ENCODE data around the gene FMN1. TPM values are rescaled to one million over a fixed set of nuclear protein-coding genes. Genes with fewer than 3 reads are reported as not detected.

Gene FMN1
- total RNA-seq, 1 experiment from 2014 or later: 4.5 TPM

DNA sequence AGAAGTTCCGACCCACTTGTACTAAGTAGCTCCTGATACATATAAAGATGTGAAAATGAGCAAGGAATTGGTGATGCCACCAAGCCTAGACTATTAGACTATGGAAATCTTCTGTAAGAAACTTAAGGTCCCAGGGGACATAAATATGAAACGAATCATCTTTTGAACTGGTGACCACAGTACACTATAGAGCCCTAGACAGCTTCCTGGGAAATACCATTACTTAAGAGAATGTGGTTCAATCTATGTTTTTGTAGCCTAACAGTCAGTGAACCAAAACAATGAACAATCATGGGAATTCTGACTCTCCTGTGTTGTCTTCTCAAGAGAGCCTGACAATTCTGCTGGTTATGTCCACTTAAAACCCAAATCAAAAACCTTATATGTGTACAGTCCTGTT, 285.1 kb downstream of the FMN1 start:
- ChIA-PET POLR2A (no interaction called here), CTCF (interaction anchor here (0.9 to 2.0 kb wide), 5 partner anchors 11 to 260 kb away, joined by 3 to 8 read pairs (median 5); no protein-coding TSS in a partner anchor)
- DNase-seq (ENCODE audit: low spot score): no peak
- Mint-ChIP-seq H3K9me3 (no peaks in the 10 kb centered on the region), H3K4me3 (no peak overlapping the region), H3K27me3 (ENCODE audit: low read depth) (no peaks in the 10 kb centered on the region), H3K36me3 (no peaks in the 10 kb centered on the region), H3K27ac (no peak overlapping the region), H3K4me1 (peaks cover 14% of the 10 kb centered on the region)
- ATAC-seq: no peak
- no peak for TF ChIP-seq TEAD1 (CRISPR knock-in tag; IDR thresholded peaks at IDR 0.05)
- no peak for TF ChIP-seq OVOL2 (CRISPR knock-in tag; IDR thresholded peaks at IDR 0.05; ENCODE audit: borderline replicate concordance)
- TF ChIP-seq ZNF263 (CRISPR knock-in tag; IDR thresholded peaks at IDR 0.05; ENCODE audit: low read depth): no peak
- TF ChIP-seq TP53 (CRISPR knock-in tag; IDR thresholded peaks at IDR 0.05): no peak
- TF ChIP-seq, protein P1, sequence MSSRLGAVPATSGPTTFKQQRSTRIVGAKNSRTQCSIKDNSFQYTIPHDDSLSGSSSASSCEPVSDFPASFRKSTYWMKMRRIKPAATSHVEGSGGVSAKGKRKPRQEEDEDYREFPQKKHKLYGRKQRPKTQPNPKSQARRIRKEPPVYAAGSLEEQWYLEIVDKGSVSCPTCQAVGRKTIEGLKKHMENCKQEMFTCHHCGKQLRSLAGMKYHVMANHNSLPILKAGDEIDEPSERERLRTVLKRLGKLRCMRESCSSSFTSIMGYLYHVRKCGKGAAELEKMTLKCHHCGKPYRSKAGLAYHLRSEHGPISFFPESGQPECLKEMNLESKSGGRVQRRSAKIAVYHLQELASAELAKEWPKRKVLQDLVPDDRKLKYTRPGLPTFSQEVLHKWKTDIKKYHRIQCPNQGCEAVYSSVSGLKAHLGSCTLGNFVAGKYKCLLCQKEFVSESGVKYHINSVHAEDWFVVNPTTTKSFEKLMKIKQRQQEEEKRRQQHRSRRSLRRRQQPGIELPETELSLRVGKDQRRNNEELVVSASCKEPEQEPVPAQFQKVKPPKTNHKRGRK (CRISPR knock-in tag; IDR thresholded peaks at IDR 0.05; ENCODE audit: borderline replicate concordance): no peak
- no peak for TF ChIP-seq GABPB1 (CRISPR knock-in tag; IDR thresholded peaks at IDR 0.05)
- TF ChIP-seq FOXP1 (CRISPR knock-in tag; IDR thresholded peaks at IDR 0.05; ENCODE audit: borderline replicate concordance): no peak
- TF ChIP-seq ZNF317 (CRISPR knock-in tag; IDR thresholded peaks at IDR 0.05; ENCODE audit: borderline replicate concordance, low read depth): no peak
- TF ChIP-seq, protein P2, sequence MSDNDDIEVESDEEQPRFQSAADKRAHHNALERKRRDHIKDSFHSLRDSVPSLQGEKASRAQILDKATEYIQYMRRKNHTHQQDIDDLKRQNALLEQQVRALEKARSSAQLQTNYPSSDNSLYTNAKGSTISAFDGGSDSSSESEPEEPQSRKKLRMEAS (CRISPR knock-in tag; IDR thresholded peaks at IDR 0.05): no peak
- TF ChIP-seq, protein P3, sequence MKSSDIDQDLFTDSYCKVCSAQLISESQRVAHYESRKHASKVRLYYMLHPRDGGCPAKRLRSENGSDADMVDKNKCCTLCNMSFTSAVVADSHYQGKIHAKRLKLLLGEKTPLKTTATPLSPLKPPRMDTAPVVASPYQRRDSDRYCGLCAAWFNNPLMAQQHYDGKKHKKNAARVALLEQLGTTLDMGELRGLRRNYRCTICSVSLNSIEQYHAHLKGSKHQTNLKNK (CRISPR knock-in tag; IDR thresholded peaks at IDR 0.05): no peak
- TF ChIP-seq ESRRA (CRISPR knock-in tag; IDR thresholded peaks at IDR 0.05; ENCODE audit: borderline replicate concordance): no peak
- no peak for TF ChIP-seq SP1 (CRISPR knock-in tag; conservative IDR thresholded peaks at IDR 0.05)
- TF ChIP-seq, protein P4, sequence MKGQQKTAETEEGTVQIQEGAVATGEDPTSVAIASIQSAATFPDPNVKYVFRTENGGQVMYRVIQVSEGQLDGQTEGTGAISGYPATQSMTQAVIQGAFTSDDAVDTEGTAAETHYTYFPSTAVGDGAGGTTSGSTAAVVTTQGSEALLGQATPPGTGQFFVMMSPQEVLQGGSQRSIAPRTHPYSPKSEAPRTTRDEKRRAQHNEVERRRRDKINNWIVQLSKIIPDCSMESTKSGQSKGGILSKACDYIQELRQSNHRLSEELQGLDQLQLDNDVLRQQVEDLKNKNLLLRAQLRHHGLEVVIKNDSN (CRISPR knock-in tag; IDR thresholded peaks at IDR 0.05): no peak
- TF ChIP-seq, protein P5, sequence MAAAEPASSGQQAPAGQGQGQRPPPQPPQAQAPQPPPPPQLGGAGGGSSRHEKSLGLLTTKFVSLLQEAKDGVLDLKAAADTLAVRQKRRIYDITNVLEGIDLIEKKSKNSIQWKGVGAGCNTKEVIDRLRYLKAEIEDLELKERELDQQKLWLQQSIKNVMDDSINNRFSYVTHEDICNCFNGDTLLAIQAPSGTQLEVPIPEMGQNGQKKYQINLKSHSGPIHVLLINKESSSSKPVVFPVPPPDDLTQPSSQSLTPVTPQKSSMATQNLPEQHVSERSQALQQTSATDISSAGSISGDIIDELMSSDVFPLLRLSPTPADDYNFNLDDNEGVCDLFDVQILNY (CRISPR knock-in tag; IDR thresholded peaks at IDR 0.05): no peak
- TF ChIP-seq, protein P6, sequence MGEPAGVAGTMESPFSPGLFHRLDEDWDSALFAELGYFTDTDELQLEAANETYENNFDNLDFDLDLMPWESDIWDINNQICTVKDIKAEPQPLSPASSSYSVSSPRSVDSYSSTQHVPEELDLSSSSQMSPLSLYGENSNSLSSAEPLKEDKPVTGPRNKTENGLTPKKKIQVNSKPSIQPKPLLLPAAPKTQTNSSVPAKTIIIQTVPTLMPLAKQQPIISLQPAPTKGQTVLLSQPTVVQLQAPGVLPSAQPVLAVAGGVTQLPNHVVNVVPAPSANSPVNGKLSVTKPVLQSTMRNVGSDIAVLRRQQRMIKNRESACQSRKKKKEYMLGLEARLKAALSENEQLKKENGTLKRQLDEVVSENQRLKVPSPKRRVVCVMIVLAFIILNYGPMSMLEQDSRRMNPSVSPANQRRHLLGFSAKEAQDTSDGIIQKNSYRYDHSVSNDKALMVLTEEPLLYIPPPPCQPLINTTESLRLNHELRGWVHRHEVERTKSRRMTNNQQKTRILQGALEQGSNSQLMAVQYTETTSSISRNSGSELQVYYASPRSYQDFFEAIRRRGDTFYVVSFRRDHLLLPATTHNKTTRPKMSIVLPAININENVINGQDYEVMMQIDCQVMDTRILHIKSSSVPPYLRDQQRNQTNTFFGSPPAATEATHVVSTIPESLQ (CRISPR knock-in tag; IDR thresholded peaks at IDR 0.05): no peak
- TF ChIP-seq, protein P7, sequence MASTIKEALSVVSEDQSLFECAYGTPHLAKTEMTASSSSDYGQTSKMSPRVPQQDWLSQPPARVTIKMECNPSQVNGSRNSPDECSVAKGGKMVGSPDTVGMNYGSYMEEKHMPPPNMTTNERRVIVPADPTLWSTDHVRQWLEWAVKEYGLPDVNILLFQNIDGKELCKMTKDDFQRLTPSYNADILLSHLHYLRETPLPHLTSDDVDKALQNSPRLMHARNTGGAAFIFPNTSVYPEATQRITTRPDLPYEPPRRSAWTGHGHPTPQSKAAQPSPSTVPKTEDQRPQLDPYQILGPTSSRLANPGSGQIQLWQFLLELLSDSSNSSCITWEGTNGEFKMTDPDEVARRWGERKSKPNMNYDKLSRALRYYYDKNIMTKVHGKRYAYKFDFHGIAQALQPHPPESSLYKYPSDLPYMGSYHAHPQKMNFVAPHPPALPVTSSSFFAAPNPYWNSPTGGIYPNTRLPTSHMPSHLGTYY (CRISPR knock-in tag; IDR thresholded peaks at IDR 0.05): no peak
- TF ChIP-seq CBFB (CRISPR knock-in tag; IDR thresholded peaks at IDR 0.05; ENCODE audit: low read depth): no peak
- TF ChIP-seq TEAD4 (CRISPR knock-in tag; IDR thresholded peaks at IDR 0.05): no peak
- no peak for TF ChIP-seq NR1H2 (CRISPR knock-in tag; IDR thresholded peaks at IDR 0.05)

DNA sequence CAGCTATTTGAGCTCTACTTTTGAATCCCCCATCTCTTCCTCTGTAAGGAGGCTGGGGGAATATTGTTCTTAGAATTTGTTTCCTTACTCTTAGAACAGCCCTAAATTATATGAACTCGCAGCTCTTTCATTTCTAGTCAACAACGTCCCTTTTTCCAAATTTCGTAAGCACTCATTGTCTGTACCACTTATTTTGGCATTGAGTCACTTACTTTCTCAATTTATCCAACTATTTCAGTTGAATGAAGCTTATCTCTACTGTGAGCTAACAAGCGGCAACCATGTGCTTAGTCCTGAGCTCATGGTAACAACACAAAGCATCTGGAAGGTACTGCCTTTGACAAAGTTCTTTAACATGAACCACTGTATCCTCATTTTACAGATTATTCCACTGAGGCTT, 285.6 kb downstream of the FMN1 start:
- CTCF ChIA-PET: interaction anchor here (0.6 to 2.3 kb wide), 8 partner anchors 11 to 260 kb away, joined by 3 to 12 read pairs (median 6); no protein-coding TSS in a partner anchor

More for the DNA sequence above, 285.6 kb downstream of the FMN1 start:
- DNase-seq (ENCODE audit: low spot score): no peak
- no peak for ATAC-seq
- no peak overlapping the region; the same call in 1 of the 2 replicates for H3K27ac Mint-ChIP-seq
- H3K27me3 Mint-ChIP-seq (ENCODE audit: low read depth): no peaks in the 10 kb centered on the region
- POLR2A ChIA-PET: no interaction called here
- no peak overlapping the region for H3K4me3 Mint-ChIP-seq
- no peak for TF ChIP-seq ETV6 (CRISPR knock-in tag; IDR thresholded peaks at IDR 0.05)
- no peak for TF ChIP-seq ZNF423 (CRISPR knock-in tag; IDR thresholded peaks at IDR 0.05)
- TF ChIP-seq SOX15 (CRISPR knock-in tag; IDR thresholded peaks at IDR 0.05): no peak
- TF ChIP-seq, protein P2 (CRISPR knock-in tag; IDR thresholded peaks at IDR 0.05): no peak
- TF ChIP-seq, protein P1 (CRISPR knock-in tag; IDR thresholded peaks at IDR 0.05; ENCODE audit: borderline replicate concordance): no peak
- TF ChIP-seq ZNF263 (CRISPR knock-in tag; IDR thresholded peaks at IDR 0.05; ENCODE audit: low read depth): no peak
- TF ChIP-seq, protein P7 (CRISPR knock-in tag; IDR thresholded peaks at IDR 0.05): no peak
- no peak for TF ChIP-seq CBFB (CRISPR knock-in tag; IDR thresholded peaks at IDR 0.05; ENCODE audit: low read depth)
- no peak for TF ChIP-seq ZNF396 (CRISPR knock-in tag; IDR thresholded peaks at IDR 0.05; ENCODE audit: borderline replicate concordance)
- TF ChIP-seq OVOL2 (CRISPR knock-in tag; IDR thresholded peaks at IDR 0.05; ENCODE audit: borderline replicate concordance): no peak
- TF ChIP-seq TP53 (CRISPR knock-in tag; IDR thresholded peaks at IDR 0.05): no peak
- peaks cover 14% of the 10 kb centered on the region for H3K4me1 Mint-ChIP-seq
- H3K9me3 Mint-ChIP-seq: no peaks in the 10 kb centered on the region
- no peaks in the 10 kb centered on the region for H3K36me3 Mint-ChIP-seq
